Stimulated activated CD8-positive, alpha-beta memory T cell treated with anti-CD3 and anti-CD28 coated beads, Interleukin-15, amount 100 ng/mL, for 1 hour (primary cell): ENCODE data around the gene BMPR2.
"Not testable (repeated sequence)": the region's sequence is repeated elsewhere in the genome, so short reads cannot be mapped to it uniquely, and the experiment has no call there.

Source experiments
- DNase-seq: peaks from one replicate; pipeline ENCODE4 v3.0.0-alpha.2; 2020; ENCODE audit warnings: low read depth

BMPR2 gene

DNA sequence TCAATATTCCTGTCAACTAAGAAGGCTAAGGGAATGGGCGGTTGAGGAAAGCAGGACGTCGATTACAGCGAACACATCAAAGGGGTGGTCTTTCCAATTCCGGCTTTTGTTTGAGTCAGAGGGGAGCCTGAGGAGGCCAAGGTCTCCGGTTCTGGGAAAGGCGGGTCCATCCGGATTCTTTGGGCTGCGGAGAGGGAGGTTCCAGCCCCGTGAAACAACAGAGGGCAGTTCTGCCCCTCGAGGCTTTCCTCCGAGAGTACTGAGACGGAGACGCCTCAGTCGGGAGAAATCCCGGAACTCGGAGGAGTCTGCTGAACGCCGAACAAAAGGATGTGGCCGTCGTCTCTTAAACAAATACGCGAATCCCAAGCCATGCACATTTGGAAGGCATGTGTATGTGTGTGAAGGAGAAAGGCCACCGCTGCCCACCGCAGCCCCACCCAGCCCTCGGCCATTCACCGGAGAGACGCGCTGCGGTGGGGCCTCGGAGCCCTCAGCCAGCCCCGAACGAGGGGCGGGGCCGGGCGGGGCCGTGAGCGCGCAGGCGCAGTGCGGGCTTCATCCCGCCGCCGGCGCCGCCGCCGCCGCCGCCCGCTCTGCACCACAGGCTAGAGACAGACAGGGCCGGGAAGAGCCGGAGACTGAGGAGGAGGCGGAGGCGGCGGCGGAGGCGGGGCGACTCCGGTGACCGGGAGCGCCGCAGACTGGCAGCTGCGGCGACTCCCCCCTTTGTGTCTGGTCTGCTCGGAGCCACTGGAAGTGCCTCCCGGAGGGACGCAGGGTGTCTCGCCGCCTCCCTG, at the start of gene BMPR2:
BMPR2 (plus strand) TSS at position 719 of the 800 bp plus-strand sequence. CDS start 1,148 bp downstream, outside the sequence.
- DNase-seq = peak; percentile 55

DNA sequence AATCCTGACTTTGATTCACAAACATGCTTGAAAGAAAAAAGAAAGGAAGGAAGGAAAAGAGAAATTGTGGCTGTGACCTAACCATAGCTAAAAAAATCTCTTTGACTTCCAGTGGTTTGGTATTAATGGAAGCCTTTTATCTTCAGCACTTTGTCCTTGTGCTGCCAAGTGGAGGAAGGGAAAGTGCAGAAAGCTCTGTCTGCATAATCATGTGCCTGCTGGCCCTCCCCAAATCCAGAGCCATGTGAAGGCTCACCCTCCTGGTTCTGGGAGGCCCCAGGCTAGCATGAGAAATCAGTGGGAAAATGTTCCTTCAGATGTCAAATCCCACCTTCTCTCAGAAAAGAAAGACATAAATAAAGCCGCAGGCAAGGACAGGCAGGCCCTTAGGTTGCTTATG, 48.3 kb upstream of the BMPR2 start:
- no peak for DNase-seq

DNA sequence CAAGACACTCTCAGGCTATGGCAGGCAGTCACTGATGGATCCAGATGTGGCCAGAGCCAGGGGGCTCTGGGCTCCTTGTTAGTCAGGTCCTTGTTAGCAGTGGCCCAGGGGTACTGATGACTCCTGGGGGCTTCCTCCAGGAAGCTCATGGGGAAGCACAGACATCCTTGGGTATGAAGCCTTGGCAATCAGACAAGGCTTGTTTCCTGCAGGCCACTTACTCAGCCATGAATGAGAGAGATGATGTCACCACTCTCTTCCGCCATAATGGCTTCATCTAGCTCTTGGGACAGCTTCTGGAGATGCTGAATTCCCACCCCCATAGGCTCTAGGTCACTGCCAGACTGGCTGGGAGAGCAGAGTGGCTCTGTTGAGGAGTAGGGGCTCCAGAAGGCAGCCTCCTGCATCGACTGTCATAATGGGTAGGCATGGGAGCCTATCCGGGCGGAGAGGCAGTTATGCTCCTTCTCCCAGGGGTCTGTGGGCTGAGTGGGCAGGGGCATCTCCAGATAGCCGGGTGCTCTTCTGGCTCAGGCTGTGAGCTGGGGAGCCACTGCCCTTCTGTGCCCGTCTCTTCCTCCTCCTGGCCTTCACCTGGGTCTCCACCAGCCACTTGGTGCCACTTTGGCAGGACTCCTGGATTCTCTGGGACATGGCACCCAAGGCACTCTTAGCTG, 40.2 kb upstream of the BMPR2 start:
- no peak for DNase-seq

DNA sequence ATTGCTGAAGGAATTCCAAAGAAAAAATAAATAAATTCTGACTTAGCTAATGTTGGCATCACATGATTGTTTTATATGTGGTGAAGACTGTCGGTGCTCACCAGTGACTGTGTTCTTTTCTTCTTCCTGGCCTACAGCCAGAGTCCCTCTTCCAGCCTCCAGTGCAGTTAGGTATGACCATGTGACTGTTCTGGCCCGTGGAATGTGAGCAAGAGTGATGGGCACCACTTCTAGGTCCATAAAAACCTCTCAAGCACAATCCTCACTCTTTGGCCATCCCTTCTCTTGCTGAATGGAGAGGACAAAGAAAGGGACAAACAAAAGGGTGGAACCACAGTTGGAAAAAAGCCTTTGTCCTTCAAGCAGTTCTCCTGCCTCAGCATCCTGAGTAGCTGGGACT, 39.0 kb upstream of the BMPR2 start:
- DNase-seq = no peak

DNA sequence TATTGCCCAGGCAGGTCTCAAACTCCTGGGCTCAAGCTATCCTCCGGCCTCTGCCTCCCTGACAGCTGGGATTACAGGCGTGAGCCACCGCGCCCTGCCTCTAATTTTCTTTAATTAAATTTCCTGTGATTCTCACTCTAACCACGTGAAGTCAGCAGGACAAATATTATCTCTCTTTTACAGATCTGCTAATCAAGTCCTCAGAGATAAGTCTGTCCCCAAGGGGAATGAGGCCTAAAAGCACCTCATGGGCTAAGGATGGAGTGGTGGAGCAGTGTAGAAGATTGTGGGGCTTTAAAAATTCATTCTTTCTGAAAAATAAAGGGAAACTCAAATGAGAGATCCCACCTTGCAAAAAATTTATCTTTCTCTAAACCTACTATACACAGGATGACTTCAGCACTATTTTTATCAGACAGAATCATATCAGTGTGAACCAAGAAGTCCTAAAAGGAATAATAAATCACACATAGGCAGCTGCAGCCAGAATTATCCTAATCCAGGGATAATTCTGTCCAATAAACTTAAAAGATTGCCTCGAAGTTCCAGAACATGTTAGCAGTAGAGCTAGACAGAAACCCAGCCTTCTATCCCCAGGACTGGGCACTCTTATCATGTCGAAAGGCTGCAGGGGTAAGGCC, 38.3 kb upstream of the BMPR2 start:
- DNase-seq = no peak

DNA sequence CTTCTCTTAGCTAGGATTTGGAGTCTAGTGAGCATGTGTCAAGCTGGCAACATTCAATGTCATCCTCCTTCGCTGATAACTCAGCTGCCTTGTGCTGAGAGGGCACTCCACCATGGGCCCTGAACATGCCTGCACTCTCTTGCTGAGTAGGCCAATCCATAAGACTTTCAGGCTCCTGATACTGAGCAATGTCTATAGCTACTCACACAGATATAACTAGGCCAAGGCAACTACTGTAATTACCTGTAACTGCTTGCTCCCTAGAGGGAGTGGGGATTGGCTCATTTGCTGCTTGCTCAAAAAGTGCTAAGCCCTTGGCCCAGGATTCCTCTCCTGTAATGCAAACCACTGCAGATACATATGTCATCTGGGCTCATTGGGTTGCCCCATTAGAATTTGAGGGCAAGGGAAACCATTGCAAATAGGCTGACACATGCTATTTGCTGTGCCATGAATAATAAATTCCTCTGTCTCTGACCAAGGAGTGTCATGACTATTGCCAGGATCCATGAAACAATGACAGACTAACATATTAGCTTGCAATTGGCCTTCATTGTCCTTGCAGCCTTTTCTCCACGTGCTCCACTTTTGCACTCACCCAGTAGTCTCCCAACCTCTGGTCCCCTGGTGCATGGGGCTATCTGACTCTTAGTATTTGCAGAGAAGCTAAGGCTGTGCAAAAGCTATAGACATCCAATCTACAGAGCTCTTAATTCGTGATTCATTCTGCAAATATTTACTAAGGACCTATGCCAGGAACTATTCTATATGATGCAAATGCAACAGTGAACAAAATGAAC, 36.9 kb upstream of the BMPR2 start:
- DNase-seq = no peak

DNA sequence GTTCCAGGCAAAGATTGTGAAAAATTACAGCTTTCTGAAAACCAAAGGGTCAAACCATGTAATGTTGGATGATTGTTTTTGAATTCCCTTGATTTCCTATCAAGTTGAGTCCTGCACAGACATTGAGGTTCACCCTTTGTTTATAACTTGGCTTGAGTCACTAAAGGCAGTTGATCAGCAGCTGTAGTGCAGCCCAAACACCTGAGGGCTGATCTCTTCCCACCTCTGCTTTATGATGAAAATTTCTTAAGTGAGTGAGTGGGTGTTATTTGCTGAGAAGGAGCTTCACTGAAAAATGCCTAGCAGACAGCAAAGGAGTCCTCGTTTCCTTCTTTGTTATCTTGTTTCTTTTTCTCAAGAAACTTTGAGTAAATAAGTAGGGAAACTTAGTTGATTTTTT, 31.9 kb upstream of the BMPR2 start:
- no peak for DNase-seq

DNA sequence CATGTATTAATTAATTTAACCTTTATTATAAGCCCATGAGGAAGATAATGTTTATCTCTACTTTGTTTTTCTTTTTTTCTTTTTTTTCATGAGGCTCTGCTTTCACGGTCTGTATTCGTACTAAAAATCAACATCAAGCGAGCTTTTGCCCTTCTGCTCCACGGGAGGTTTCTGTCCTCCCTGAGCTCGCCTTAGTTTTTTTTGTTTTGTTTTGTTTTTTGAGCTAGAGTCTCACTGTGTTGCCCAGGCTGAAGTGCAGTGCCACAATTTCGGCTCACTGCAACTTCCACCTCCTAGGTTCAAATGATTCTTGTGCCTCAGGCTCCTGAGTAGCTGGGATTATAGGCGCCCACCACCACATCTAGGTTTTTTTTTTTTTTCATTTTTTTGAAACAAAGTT, 29.9 kb upstream of the BMPR2 start:
- no peak for DNase-seq

DNA sequence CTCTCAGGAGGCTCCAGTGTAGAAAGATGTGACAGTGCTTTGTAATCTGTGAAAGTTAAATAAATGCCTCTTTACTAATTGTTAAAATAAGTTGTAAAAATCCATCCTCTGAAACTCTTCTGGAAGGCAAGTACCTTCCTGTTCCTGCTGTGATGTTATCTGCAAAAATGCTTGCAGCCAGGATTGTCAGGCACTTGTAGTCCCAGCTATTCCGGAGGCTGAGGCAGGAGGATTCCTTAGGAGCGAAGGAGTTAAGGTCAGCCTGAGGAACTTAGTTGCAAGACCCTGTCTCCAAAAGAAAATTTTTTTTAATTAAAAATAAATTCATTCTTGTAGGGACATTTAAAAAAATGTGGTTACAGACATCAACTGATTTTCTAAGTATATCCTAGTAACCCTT, 22.7 kb upstream of the BMPR2 start:
- no peak for DNase-seq

DNA sequence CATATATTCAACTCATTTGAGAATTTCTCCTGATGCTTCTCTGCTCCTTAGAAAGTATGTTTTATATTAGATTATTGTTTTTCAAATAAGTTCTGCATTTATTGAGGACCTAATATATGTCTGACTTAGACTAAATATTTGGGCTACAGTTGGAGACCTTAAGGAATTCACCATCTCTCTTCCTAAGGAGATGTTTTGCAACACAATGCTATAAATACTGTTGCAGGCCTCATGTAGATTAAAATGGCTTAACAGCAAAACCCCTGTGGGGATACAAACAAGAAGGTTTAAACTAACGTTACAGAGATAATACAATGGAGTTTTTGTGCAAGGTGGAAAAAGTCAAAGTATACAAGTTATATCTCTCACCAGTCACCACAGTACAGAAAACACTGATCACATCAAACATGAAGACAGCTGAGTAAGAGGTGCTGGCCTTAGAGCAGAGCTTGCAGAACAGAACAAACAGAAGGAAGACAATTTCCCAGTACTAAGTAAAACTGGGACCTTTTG, 20.1 kb upstream of the BMPR2 start:
- DNase-seq = no peak

DNA sequence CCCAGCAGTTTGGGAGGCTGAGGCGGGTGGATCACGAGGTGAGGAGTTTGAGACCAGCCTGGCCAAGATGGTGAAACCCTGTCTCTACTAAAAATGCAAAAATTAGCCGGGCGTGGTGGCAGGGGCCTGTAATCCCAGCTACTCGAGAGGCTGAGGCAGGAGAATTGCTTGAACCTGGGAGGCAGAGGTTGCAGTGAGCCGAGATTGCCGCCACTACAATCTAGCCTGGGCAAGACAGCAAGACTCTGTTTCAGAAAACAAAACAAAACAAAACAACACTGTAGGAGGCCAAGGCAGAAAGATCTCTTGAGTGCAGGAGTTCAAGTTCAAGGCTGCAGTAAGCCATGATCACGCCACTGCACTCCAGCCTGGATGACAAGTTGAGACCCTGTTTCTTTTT, 17.2 kb upstream of the BMPR2 start:
- DNase-seq = not testable (repeated sequence)

DNA sequence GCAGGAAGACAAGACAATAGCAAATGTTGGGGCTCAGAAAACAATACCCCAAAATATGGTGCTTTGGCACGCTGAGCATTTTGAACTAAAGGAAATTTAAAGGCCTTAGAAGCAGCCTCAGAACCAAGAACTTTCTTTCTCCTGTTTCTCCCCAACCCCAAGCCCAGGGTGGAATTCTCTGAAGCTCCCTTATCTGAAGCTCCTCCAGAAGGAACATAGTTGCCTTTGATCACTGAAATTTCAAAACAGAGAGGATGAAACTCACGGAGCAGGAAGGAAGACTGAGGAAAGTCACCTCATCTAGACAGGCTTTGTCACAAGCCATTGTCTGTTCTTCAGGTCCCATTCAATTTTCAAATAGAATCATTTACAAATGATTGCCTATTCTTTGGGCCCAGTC, 15.5 kb upstream of the BMPR2 start:
- no peak for DNase-seq

DNA sequence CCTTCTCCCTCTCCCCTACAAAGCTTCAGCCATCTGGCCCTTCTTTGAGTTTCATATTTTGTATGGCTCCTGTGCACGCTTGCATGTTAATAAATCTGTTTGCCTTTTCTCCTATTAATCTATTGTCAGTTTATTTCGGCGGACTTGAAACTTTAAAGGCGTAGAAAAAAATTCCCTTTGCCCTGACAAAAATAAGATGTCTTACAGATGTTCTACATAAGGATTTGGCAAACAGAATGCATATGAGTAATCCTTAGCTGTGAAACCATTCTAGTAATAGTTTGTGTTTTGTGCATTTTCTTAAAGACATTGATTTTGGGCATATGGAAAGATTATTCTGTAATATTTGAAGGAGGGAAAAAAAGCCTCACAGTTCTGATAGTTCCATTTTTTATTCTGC, 15.0 kb upstream of the BMPR2 start:
- no peak for DNase-seq

DNA sequence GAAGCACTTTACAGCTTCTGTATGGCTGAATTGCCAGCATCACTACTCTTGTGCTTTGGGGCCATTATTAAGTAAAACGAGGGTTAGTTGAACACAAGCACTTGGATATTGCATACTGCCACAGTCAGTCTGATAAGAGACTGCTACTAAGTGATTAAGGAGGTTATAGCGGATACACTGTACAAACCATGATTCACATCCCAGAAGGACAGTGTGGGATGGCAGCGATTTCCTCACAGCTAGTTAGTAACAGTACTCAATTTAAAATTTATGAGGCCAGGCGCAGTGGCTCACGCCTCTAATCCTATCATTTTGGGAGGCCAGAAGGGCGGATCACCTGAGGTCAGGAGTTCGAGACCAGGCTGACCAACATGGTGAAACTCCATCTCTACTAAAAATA, 2.6 kb upstream of the BMPR2 start:
- no peak for DNase-seq

DNA sequence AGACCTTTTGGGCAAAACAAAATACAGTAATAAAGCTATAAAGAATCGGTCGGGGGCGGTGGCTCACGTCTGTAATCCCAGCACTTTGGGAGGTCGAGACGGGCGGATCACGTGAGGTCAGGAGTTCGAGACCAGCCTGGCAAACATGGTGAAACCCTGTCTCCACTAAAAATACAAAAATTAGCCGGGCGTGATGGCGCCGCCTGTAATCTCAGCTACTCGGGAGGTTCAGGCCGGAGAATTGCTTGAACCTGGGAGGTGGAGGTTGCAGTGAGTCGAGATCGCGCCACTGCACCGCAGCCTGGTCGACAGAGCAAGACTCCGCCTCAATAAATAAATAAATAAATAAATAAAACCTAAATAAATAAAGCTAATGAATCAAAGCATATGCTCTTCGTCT, 1.7 kb upstream of the BMPR2 start:
- not testable (repeated sequence) for DNase-seq

DNA sequence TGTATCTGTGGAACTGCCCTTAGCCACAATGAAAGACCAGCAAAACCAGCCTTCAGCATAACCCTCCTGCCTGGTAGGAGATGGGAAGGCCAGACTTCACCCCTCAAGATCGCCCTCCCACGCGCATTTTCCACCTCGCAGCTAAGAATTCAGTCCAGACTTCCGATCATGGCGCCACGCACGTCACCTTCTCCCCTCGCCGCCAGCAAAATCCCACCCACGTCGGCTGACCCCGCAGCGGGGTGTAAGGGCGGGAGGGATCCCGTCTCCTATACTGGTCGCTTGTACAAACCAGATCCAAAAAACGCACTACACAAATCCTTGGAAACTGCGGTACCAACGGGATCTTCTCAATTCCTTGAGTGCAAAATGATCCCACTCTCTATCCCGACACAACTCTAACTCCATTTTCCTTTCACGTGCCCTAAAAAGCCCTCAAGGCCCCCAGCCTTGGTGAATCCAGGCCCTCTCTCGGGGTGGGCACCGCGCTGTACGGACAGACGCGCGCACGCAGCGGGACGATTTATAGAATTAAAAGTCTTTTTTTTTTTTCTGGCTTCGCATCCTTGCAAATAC, 1.0 kb upstream of the BMPR2 start:
- DNase-seq = peak; percentile 19

DNA sequence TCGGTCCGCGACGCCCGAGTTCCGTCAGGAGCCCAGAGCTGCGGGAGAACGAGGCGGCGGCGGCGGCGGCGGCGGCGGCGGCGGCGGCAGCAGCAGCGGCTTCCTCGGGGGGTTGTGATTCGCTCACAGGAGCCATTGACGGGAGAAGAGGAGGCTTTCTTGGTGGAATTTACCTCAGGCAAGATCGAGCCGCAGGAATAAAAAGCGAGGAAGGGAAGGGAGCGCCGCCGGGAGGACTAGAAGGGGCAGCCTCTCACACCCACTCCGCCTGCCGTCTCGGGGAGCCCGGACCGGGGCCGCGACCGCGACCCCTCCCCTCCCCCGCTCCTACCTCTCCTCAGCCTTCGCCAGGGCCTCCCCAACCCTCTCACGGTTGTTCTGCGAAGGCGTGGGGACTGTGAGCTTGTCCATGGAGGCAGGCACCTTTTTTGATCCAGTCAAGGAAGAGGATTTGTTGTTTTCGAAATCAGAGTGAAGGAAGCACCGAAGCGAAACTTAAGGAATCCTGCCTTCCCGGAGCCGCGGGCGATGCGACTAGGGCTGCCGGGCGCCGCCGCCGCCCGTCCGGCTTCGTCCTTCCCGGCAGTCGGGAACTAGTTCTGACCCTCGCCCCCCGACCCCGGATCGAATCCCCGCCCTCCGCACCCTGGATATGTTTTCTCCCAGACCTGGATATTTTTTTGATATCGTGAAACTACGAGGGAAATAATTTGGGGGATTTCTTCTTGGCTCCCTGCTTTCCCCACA, 506 bp downstream of the BMPR2 start:
- DNase-seq = no peak

DNA sequence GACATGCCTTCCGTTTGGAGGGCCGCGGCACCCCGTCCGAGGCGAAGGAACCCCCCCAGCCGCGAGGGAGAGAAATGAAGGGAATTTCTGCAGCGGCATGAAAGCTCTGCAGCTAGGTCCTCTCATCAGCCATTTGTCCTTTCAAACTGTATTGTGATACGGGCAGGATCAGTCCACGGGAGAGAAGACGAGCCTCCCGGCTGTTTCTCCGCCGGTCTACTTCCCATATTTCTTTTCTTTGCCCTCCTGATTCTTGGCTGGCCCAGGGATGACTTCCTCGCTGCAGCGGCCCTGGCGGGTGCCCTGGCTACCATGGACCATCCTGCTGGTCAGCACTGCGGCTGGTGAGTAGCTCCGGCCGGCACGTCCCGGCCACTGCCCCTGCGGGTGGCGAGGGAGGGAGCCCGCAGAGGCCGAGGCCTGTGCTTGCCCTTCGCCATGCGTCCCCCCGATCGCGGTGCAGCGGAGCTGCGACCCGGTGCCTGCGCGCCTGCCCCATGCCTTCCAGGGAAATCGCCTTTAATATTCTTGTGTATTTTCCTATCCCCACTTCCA, 1.2 kb downstream of the BMPR2 start:
- no peak for DNase-seq

DNA sequence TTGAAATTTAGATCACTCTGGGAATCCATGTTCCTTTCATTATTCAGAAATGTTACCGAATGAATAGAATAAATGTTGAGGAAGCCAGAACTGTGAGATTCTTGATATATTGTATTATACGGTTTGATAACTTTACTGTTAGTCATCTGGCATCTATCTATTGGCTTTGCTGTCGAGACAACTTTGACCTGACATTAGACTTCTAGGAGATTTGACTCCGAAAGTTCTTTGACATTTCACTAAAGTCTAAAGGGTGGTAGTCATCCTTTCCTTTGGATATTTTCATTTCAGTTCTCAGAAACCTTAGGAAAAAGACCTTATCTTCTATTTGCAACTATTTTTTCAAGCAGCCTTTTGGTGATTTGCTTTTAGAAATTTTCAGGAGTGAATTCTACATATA, 1.9 kb downstream of the BMPR2 start:
- DNase-seq = no peak

DNA sequence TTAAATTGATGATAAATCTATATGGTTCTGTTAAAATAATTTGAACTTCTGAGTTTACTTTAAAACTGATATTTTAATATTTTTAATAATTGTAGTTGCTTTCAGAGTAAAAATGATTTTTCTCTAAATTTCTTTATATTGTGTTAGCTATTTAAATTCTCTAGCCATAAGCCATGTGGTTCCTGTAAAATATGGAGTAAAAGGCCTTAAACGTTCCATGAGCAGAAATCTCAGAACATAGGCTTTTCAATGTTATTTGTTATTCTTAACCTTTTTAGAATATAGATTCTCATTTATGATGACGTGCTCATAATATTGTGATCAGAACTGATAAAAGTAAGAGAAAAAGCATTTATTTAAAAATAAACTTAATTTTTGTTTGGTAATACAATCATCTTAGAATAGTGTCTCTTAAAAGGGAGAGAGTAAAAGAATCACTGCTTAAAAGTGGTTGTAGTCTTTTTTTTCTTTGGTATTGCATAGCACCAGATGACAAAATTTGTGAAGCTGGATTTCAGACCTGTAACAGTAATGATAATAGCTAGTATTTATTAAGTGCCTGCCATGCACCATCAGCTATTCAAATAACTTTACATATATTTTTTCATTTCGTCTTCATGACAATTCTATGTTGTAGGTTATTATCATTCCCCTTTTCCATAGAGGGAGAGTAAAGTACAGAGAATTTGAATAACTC, 2.7 kb downstream of the BMPR2 start:
- no peak for DNase-seq
